ENCODE results near the gene LSP1.
A peak's percentile ranks its signal among the peaks of the same experiment; 100 is the strongest.
"Not testable (repeated sequence)": the region's sequence is repeated elsewhere in the genome, so short reads cannot be mapped to it uniquely, and the experiment has no call there.

Gene LSP1

DNA sequence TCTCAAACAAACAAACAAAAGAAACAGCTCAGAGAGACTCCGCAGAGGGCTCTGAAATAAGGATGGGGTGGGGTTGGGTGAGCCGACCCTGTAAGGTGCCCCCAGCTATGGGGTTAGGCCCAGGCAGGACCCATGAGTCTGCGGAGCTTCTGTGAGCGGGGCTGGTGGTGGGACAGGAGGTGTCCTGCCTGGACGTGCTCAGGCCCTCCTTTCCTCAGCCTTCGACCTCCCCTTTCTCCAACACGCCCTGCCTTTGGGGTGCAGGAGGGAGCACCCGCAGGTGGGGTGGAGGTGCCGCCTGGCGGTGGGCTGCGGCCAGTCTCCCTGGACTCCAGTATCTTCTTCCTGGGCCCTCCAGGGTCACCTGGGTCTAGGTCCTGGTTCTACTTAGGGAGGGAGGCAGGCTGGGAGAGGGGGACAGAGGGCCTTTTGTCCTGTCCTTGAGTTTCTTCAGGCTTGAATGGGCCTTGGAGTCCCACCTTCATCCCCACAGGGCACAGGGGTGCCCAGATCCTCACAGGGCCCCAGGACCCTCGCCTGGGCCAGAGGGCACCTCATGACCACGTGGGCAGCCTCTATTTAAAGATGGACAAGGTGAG is 26.6 kb downstream of the LSP1 start:
- no peak for DNase-seq

DNA sequence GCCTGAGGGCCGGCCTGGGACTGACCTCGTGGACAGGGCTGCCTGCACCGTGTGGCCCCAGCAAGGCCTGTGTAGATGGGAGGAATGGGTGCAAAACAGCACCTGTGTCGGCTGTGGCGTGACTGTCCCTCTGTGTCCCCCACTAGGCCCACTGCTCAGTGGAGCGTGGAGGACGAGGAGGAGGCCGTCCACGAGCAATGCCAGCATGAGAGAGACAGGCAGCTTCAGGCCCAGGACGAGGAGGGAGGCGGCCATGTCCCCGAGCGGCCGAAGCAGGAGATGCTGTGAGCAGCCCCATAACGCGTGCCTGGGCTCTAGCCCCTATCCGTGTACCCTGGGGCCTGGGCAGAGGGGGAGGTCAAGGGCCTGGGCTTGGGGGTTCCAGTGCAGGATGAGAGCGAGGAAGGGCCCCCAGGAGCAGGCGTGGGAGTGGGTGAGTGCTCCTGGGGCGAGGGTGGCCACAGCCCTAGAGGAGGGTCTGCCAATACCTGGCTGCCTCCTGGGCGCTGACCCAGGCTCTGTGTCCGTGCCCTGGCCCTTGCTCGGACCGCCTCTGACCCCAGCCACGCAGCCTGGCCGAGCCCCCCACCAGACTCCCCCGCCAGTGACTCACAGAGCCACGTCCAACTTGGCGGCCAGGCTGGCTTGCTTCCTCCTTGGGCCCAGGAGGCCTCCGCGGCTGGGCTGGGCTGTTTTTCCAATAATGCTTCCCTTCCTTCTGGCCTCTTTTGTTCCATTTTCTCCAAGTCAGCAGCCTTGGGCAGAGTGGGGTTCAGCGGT is 27.2 kb downstream of the LSP1 start:
- DNase-seq = no peak

DNA sequence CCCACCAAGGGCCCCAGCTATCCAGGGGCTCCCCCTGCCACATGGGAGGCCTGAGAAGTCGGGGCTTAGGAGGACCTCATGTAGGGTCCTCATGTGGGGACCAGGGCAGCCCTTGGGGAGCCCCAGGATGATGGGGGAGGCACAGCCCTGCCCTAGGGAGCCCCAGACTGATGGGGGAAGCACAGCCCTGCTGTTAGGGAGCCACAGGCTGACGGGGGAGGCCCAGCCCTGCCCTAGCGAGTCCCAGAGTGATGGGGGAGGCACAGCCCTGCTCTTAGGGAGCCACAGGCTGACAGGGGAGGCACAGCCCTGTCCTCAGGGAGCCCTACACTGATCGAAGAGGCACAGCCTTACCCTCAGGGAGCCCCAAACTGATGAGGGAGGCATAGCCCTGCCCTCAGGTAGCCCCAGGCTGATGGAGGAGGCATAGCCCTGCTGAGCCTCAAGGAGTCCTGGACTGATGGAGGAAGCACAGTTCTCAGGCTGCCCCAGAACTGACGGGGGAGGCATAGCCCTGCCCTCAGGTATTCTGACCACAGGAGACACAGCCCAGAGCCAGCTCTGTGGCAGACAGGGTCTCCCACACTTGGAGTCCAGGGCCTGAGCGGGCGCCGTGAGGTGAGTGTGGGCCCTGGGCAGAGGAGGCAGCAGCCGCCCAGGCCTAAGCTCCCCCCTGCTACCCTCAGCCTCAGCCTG is 28.0 kb downstream of the LSP1 start:
- no peak for DNase-seq

DNA sequence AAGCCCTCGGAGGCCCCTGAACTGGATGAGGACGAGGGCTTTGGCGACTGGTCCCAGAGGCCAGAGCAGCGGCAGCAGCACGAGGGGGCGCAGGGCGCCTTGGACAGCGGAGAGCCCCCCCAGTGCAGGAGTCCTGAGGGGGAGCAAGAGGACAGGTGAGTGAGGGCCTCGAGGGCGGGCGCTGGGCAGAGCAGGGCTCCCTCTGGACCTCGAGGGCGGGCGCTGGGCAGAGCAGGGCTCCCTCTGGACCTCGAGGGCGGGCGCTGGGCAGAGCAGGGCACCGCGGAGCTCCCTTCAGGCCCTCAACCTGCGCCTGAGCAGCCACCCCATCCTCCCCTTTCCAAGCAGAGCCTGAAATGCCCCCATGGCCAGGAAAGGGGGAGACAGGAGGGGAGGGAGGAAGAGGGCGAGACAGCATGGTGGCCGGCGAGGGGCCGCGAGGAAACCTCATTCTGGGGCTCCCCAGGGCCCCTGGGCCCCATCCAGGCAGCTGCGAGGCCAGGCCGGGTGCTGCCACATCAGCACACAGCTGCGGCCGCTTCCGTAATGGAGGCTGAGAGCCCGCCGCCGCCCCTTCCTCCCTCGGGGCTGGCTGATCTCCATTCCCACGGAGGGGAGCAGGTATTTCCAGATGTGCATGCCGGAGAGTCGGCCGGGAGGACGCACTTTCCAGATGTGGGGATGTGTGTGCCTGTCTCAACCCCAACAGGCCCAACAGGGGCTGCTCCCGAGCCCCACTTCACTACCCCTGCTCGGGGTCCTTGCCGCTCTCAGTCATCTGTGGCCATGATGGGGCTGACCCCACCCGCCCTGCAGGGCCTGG is 28.8 kb downstream of the LSP1 start:
- no peak for DNase-seq

DNA sequence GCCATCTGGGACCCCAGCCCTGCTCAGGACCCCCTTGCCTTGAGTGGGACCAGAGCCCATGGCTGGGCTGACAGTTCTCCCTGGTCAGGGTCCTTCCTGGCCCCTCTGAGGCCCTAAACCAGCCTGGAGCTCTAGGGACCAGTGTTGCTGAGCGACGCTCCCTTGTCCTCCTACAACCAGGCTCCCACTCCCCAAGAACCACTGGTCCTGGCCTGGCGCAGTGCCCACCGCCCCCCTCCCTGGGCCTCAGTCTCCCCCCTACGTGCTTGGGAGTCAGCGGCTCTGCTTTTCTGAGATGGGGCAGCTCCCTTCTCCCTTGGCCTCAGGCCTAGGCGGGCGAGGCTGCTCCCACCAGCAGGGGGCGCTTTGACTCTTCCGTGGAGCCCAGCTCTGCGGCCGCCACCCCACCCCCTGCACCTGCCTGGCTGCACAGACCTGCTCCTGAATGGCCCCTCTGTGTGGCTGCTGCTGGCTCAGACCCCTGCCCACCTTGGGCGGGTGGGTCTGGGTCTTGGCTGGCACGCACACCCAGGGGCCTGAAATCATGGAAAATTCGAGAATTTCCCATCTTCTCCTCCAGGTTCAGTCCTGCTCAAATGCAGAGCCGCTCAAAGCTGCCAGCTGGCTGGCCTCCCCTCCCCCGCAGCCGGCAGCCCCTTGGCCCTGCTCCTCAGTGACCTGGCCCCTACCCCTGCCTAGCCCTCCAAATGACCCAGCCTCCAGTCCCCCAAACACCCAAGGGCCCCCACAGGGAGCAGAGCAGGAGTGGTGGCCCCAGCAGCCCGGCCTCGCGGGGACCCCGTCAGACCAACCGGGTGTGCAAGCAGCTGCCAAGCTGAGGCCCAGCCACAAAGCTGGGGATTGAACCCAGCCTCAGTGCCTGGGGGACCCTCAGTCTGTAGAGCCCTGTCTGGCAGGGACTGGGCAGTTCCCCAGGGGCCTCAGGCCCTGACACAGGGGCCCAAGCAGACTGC is 29.7 kb downstream of the LSP1 start:
- peak; percentile 80 for DNase-seq

DNA sequence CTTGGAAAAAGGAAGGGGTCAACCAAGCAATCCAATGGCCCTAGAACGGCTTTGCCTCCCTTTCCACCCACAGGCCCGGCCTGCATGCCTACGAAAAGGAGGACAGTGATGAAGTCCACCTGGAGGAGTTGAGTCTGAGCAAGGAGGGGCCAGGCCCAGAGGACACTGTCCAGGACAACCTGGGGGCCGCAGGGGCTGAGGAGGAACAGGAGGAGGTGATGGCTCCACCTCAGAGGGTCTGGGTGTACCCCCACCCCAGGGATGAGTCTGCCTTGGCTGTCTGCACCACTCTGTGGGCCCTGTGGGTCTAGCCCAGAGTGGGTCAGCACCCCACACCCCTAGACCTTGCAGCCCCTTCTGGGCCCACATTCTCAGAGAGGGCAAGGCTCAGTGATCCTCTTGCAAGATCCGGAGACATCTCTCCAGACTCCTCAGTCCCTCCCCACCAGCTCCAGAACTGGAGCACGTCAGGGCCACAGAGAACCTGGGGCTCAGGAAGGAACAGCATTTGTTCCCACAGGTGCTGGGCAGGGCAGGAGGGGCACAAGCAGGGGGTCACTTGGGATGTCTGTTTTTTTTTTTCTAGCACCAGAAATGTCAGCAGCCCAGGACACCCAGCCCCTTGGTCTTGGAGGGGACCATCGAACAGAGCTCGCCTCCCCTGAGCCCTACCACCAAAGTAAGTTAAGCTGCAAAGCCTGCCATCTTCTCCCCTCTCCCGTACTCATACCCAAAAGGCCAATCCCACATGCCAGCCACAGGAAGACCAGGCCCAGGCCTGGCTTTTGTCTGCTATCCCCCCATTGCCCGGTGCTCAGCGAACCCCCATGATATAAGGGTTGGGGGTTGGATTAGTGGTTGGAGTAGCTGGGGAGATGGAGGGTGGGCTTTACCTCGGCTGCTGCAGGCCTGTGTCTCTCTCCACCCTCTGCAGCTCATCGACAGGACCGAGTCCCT is 30.7 kb downstream of the LSP1 start:
- no peak for DNase-seq

DNA sequence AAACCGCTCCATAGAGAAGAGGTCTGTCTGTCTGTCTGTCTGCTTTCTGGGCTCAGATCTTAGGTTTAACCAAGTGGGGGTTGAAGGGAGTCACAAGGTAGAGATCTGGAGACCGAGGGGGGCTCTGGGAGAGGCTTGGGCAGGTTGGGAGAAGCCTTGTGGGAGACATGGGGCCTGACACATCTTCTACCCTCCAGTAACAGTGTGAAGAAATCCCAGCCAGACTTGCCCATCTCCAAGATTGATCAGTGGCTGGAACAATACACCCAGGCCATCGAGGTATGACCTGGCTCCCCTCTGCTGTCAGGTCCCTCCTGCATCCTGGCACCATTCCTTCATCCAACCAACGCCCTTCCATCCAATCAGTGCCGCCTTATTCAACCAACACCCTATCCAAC is 31.4 kb downstream of the LSP1 start:
- DNase-seq = no peak

DNA sequence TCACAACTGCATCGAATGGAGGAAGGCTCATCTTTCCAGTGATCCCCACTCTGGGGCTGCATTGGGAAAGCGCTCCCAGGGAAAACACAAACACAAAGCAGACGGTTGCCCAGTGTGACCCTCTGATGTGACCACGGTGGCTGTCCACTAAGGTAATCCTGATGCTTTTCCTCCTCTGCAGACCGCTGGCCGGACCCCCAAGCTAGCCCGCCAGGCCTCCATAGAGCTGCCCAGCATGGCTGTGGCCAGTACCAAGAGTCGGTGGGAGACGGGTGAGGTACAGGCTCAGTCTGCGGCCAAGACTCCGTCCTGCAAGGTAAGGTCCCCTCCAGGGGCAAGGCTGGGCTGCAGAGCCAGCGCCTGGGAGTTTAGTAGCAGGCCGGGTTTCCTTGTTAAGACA is 33.7 kb downstream of the LSP1 start:
- not testable (repeated sequence) for DNase-seq

DNA sequence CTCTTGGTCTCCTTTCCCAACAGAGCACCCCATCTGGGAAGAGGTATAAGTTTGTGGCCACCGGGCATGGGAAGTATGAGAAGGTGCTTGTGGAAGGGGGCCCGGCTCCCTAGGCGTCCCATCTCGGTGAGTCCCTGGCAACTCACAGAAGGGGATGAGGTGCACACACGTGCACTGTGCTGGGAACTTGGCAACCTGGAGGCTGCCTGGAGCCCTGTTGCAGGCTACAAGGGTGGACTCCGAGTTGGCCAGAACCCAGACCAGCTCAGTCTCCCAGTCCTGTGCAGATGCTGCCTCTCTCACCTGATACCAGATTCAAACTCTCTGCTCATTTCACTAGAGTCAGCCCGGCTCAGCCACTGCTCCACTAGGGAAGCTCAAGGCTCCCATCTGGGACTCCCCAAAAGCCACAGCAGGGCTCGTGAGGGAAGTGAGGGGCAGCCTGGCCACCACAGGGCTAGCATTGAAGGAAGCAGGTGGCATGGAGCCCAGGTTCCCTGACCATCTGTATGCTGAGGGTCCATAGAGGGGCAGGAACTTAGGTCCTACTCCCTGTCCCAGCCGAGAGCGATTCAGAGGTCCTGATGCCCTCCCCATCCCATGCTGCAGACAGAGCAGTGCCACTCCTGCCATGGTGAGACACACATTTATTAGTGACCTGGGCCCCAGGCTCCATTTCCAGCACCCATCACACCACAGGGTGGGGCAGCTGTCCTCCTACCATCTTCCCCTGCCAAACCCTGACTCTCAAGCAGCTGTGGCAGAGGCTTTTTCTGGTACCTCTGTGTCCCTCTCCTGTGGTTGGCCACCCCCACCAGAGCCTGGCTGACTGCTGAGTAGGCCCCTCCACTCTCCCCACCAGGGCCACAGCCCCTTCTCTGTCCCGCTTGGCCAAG is 34.8 kb downstream of the LSP1 start:
- no peak for DNase-seq

DNA sequence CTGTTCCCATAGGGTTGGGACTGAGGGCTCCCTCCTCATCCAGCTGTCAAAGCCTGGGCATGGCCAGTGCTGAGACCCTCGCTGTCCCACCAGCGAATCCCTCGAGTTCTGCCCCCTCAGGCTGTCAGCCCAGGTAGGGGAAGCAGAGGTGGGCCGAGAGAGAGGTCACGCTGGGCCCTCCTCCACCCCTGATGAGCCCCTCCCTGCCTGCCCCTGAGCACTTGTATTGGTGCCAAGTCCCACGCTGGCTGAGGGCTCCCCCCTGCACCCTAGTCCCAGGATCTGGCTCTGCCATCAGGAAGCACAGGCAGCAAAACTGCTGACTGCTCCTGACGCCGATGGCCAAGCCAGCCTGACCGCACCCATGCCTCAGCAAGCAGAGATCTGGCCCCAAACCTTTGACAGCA is 35.5 kb downstream of the LSP1 start:
- DNase-seq = no peak

DNA sequence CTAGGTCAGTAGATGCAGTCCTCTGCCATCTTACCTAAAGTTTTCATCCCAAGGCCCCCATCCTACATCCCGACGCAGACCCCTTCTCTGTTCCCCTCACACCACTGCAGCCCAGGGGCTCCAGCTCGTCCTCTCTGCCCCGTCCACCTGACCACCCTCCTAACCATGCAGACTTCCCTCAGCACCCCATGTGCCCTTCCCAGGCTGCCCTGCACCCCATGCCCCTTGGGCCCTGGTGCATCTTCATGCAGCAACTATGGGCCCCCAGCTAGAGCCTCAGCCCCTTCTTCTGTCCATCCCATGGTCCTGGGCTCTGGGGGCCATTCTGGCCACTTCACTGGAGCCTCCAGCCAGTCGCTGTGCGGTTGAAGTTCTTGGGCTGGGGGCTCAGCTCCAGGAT is 35.9 kb downstream of the LSP1 start:
- no peak for DNase-seq

DNA sequence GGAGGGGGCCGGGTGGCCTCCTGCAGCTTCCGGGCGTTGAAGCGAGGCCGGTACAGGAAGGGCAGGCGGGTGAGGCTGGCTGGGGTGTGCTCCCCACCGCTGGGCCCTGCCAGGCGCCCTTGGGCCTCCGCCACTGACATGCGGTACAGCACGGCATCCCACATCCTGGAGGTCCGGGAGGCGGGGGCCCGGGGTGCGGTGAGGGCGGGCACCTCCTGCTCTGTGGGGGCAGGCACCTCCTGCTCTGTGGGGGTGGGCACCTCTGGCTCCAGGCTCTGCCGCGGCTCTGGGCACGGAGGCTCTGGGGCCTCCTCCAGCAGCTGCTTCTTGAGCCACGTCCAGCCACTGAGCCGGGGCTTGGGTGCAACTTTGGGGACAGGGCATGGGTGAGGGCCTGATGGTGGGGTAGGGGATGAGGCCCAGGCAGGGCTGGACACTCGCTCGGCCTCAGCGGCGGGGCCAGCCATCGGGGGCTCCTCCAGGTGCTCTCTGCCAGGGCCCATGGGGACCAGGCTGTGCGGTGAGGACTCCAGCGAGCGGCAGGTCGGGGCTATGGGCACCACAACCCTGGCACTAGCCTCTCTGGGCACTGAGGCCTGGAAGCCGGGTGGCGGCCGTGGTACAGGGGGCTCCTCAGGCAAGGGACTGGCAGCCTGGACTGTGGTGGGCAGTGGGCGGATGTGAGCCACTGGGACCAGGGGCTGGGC is 36.5 kb downstream of the LSP1 start:
- peak; percentile 82 for DNase-seq

DNA sequence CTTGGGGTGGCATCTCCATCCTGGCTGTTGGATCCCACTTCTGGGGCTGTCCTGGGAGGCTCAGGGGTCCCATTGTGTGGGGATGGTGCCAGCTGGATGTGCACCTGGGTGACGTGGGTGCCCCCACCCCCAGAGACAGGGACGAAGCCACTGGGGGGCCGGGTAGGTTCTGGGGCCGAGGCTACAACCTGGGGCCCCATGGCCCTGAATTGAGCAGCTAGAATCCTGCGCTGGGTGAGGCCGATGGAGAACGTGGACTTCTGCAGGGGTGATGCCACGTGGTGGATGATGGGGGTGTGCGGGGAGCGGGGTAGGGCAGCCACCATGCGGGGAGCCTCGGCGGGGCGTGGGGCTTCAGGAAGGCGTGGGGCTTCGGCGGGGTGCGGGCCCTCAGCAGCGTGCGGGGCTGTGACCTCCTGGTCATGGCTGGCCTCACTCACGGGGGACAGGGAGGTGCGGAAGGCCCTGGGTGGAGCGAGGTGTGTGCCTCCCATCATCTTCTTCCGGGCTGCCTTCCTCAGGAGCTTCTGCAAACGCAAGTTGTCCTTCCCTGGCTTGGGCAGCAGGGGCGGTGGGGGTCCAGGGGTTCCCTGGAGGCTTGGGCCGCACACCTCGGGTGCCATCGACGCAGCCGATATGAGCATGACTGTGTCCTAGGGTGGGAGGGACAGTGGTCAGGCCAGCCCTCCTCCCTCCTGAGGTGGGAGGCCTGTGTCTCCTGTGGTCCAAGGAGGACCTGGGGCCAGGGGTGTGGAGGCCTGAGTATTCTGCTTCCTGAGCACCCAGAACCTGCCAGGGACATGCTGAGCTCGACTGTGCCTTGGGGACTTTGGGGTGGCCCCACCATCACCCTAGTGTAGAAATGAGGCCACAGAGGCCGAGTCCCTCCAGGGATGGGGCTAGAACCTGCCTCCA is 37.3 kb downstream of the LSP1 start:
- DNase-seq = no peak

DNA sequence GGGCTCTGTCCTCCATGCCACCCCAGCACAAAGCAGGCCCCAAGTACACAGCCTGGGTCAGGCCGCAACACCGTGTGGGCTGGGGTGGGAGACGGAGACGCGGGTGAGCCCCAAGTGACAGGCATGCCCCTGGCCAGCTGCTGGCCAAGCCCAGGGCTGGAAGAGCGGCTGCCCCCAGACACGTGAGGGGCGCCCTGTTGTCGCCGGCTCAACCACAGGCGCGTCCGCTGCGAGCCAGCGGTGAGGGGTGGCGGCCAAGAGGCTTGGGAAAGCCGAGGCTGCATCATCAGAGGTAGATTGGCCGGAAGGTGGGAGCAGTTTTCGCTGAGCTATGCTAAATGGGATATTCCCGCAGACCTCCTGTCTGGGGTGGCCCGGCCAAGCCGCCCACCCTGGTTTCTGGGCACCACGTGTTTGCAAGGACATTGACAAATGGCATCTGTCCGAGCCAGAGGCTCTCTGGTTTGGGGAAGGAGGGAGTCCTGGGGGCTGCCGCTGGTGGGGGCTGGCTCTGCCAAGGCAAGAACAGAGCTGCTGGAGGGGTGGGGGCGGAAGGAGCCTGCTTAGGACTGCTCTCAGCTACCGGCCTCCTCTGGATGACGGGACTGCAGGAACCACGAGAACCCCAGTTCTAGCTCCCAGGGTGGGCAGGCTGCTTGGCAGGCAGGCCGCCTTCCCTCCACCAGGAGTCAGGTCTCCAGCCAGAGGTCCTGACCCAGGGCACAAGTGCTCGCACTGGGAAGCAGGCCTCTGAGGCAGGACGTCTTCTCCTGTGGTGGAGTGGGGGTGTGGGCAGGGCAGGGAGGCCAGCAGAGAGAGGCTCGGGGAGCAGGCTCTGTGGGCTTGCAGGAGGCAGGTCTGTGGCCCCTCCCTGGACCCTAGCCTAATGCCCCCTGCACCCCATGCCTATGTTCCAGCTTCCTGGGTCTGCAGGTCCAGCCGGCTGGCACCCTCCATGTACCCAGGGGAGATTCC is 38.3 kb downstream of the LSP1 start:
- DNase-seq = no peak

DNA sequence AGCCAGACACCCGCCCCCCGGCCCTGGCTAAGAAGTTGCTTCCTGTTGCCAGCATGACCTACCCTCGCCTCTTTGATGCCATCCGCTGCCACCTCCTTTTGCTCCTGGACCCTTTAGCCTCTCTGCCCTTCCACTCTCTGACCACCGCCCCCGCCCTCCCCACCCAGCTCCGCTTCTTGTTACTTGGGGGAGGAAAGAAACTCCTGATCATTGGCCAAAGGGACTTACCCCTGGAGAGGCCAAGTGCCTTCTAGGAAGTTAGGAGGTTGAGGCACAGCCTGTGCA is 38.9 kb downstream of the LSP1 start, which contains the start of gene PRR33:
TSS of gene PRR33 (minus strand) at position 65 of the 285 bp plus-strand sequence. CDS start 1,311 bp downstream, outside the sequence.
- DNase-seq = no peak

DNA sequence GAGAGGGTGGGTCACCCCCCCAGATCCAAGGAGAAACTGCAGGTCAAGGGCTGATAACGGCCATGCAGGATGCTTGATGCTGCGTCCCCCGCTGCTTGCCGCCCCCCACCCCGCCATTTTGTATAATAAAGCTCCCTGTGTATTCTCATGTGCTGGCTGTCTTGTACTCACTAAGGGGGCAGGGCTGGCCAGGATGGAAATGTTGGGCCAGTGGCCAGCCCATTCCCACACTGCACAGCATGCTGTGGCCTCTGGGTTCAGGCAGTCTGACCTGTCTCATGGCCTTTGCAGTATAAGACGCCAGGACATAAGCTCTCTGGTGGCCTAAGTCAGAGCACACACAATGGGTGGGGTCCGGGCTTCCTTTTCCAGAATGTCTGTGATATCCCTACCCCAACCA is 39.2 kb downstream of the LSP1 start:
- no peak for DNase-seq

DNA sequence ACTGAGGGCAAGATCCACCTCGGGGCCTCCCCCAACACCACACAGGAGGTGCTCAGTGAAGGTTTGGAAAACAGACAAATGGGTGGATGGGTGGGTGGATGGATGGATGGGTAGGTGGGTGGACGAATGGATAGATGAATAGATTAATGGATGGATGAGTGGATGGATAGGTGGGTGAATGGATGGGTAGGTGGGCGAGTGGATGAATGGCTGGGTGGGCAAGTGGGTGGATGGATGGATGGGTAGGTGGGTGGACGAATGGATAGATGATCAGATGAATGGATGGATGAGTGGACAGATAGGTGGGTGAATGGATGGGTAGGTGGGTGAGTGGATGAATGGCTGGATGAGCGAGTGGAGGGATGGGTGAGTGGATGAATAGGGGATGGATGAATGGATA is 39.7 kb downstream of the LSP1 start:
- DNase-seq = no peak
